GM18868 (cell line): Measurements from ENCODE around the gene DPT.

Source experiments
- ATAC-seq: cut with Tn5 transposase; IDR thresholded peaks from one replicate; pipeline ENCODE4 v1.9.1; 2021; ENCODE audit warnings: mild to moderate bottlenecking, moderate library complexity; ENCODE audit not compliant: unreplicated experiment

Gene DPT

GRCh38 chr1:168706391-168706992 is 22.5 kb downstream of the DPT start:
- no peak for ATAC-seq

GRCh38 chr1:168700575-168701268 is 28.3 kb downstream of the DPT start:
- ATAC-seq = no peak

DNA sequence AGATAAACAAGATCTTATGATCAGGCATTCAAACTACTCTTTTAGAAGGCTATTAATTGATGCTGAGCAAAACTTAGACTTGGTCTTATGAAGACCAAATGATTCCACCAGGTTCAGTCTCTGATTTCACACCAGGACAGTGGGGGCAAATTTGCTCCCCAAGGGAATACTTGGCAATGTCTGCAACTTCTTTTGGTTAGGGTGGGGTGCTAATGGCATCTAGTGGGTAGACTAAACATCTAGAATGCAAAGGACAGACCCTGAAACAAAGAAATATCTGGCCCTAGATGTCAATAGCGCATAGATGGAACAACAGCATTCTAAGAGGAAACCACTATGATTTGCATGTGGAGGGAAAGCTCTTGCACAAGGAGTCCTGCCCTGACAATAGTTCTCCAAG is 30.6 kb downstream of the DPT start:
- ATAC-seq = no peak

DNA sequence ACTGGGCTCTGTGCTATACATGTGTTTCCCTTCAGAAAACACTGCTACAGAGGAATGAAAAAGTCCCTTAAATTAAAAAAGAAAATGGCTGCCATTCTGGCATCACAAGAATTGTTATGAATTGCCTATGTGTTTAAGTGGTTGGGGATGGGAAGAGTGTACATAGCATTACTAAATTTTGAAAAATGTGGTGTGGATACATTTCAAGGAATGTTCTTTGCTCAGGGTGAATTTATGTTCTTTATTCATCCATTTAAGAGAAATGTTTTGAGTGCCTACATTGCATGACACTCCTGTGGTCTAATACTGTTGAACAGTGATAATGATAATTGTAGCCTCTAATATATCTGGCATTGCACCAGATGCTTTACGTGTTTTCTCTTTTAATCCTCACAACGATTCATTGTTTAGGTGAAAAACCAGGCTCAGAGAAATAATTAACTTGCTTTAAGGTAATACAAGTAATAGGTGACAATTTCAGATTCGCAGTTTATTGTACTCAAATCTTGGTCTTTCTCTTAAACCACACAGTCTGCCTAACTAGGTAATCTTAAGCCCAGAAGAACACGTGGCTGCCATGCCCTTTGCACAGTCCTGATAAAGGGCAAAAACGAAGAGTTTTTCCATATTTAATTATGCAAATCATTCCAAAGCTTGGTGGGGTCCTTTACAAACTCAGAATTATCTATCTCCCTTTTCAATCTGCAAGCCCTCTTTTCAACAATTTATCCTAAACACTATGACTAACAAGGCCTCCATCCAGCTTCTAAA is 31.5 kb downstream of the DPT start:
- ATAC-seq = no peak

DNA sequence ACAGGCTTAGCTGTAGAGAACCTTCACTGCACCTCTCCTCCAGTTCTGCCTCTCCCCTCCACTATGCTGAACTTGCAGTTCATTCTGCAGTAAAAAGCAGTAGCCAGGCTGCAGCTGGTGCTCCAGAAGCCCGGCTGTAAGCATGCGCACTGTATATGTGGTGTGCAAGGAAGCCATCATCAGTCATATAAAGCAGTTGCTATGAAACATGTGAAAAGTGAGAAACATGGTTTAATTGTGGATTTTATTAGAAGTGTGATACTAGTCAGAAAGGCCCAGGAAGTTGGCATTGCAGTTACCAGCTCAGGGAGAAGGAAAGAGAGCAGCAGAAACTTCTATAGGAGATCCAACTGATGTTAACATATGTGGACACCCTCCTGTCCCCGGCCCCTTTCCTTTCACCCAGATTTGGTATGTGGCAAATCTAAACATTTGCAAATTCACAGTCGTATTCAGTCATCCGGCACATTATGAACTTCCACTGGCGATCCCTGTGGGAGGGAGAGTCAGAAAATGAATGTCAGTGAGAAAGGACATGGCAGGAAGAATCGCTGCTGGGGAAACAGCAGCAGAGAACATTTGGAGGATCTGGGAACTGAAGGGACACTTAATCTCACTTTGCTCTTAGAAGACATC is 32.8 kb downstream of the DPT start:
- ATAC-seq = no peak

- ATAC-seq = no peak
Observed at GRCh38 chr1:168693872-168694238, 35.2 kb downstream of the DPT start.

DNA sequence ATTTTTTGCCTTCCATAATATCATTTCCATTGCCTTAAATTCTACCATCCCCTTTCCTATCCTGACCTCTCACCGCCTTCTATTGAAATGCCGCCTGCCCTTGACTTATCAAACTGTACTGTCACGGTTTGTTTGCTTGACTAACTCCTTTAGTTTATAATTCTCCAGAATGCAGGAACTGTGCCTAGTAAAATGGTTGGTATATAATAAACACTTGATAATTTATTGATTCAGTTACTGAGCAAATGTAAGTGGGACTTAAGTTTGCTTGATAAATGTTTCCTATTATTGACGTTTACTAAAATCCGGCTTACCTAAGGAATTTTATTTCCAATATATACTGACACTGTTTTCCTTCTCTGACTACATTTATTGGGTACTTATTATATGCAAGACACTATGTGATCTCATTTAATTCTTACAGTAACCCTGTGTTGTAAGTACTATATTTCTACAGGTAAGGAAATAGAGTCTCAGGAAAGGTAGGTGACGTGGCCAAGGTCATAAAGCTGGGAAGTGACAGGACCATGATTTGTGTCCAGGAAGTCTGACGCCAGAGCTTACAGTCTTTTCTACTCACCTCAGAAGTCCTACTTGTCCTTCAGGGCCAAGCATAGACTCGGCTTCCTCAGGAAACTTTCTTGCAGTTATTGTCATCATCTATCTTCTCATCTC is 35.7 kb downstream of the DPT start:
- no peak for ATAC-seq

GRCh38 chr1:168692472-168692871 is 36.5 kb downstream of the DPT start:
- no peak for ATAC-seq

- ATAC-seq = no peak
Observed at GRCh38 chr1:168691541-168691940, 37.5 kb downstream of the DPT start.

DNA sequence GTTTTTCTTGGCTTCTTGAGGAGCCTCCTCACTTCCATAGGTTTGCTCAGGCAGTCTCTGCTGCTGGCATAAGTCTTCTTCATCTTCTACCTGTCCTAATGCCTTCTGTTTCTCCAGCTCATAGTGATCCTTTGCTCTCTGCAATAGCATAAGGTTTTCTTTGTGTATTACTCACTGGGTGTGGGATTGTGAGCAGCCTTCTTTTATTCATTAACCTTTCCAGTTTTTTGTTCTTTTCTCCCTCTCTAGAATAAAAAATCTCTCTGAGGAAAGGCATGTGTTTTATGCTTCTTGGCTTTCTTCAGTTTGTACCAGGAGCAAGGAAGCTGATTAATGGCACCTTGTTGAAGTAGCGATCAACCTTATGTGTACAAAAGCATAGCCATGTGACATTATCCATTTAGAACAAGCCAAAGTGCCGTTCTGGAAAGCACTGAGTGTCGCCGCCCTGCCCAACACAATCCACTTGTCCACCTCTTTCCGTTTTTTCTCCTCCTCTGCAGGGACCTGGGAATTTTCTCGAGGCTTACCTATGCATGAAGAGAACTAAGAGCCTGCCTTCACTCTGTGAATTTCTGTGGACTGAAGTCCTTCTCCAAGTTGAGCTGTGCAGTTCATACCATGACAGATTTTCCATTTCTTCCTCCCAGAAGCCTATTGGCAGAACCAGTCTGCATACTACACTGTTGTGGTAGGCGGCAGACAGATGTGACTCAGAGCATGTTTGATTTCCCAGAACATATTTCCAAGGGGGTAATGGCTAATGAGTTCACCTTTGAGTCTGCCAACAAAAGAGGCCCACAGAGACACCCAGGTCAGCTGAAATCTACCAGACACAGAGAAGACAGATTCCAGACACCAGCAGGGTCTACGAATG is 39.0 kb downstream of the DPT start:
- ATAC-seq = no peak

DNA sequence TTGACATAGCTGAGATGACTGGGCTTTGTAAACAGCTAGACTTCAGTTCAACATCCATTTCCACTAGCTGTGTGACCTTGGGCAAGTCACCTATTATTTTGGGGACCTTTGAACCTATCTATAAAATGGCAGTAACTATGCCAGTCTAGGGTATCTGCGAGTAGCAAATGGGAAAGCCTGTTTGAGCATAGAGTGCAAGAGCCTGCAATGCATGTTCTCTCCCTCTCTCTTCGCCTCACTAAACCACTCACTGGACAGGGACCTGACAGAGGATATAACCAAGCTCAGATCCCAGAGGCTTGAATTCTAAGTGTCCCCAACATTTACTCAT is 39.7 kb downstream of the DPT start:
- no peak for ATAC-seq

- ATAC-seq = no peak
Observed at GRCh38 chr1:168688644-168689326, 40.2 kb downstream of the DPT start.

GRCh38 chr1:168687816-168688215 is 41.2 kb downstream of the DPT start:
- no peak for ATAC-seq

DNA sequence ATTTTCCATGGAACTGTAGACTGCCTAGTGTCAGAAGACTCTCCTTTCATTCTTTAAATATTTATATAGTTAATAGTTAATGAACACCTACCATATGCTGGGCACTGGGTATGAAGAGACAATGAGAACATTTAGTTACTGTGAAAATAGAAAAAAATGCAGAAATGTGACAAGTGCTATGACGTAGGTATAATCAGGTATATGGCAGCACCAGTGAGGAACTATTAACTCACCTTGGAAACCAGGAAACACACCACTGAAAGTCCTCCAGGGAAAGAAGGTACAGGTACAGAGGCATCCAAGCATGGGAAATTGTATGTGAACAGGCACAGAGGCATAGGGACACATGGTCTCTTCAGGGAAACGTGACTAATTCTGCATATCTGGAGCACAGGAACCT is 42.3 kb downstream of the DPT start:
- ATAC-seq = no peak

DNA sequence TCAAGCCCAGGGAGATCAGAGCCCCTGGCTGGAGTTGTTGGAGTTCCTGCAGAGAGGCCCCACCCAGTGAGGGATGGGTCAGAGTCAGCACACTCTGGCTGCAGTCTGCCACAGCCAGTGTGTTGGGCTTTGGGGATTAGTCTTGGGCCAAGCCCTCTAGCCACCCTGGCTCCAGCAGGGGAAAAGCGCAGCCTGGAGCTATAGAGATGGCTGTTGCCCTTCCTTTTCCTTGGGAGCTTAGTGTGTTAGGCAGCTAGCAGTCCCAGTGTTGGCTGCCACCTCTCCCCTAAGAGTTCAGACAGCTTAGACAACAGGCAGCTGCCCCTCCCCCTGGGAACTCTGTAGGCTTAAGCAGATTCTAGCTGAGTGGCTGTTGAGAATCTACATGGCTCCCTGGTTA is 45.1 kb downstream of the DPT start:
- no peak for ATAC-seq

DNA sequence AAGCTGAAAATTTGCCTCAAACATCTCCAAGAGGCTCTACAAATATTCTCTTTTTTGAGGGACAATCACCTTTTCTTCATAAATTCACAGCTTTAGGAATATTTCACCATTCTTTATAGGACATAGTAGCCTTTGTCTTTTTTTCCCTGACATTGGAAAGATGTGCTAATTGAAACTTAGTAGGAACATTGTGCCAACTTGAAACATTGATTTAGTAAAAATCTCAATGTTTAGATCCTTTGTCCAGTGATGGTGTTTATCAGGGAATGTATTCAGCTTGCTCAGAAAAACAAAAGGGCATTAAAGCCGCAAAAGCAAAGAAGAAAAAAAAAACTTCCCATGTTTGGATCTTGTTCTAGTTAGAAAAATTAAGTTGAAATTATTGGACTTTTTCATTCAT is 52.1 kb downstream of the DPT start:
- ATAC-seq = no peak

DNA sequence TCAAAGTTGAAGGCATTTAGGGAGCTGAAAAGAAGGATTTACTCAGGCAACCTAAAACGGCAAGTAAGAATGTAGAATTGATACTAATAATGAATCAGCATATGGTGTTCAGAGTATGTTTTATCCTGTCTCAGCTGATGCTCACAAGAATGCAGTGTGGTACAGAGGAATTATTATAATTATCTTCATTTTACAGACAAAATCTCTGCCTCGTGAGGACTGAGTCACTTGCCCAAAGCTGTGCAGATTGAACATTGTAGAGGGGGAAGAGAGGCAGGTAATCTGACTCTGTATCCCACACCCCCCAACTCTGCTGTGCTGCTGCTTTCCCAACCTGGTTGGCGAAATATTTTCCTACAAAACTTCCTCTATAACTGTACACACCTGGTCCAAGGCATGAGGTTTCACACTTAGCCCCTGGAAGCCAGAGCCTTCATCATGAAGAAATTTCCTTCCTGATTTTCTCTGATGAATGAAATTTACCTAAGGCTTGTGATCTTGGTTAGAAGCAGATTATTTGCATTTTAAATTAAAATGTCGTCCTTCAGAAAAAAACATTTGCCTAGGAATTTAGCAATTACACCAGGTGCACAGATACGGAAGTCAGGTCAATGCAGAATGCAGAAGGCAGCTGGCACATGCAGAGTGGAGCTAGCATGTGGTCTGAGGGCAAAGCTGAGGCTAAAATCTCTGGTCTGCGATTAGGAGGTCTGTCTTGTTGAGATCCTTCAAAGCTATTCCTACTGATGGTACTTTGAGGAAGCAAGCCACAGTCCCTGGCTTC is 52.8 kb downstream of the DPT start:
- ATAC-seq = no peak

DNA sequence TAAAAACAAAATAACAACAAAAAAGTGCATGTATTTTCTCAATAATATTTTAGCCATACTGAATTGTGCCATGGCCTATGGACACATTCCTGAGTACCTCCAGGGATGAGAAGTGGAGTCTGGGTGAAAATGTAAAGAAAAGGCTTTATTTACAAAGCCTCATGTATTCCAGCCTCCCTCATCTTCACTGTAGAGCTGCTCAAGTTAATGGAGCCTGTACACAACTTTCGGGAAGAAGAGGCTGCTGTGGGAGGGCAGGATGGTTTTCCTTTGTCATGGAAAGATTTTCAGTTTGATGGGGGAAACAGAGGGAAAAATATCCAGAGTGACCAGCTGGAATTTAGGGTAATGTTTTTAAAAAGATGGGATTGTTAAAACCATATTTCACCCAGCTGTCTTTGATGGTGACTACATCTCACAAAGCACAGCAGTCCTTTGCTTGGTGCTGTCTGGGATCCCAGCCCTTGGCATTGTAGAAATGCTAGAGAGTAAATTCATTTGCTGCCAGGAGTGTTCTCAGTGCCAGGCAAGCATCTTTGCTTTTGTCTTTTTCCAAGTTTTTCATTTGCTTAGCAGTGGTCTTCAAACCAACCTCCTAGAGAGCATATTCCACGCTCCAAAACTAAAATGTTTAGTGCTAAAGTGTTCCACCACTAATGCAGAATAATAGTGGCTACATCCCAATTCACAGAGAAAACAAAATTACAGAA is 54.9 kb downstream of the DPT start:
- no peak for ATAC-seq
